GM04504 (cell line): Measurements from ENCODE around the gene TTC34.
A peak's percentile ranks its signal among the peaks of the same experiment; 100 is the strongest.
"Not testable (repeated sequence)": the region's sequence is repeated elsewhere in the genome, so short reads cannot be mapped to it uniquely, and the experiment has no call there.

Source experiments
- DNase-seq: peaks from one replicate; pipeline ENCODE4 v3.0.0-alpha.2; 2012; ENCODE audit warnings: low read depth

The TTC34 gene

DNA sequence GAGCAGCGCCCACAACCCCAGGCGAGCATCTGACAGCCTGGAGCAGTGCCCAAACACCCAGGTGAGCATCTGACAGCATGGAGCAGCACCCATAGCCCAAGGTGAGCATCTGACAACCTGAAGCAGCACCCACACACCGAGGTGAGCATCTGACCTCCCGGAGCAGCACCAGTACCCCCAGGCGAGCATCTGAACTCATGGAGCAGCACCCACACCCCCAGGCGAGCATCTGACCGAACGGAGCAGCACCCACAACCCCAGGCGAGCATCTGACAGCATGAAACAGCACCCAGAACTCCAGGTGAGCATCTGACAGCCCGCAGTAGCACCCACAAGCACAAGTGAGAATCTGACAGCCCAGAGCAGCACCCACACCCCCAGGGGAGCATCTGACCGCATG, 129.8 kb downstream of the TTC34 start:
- DNase-seq = not testable (repeated sequence)

DNA sequence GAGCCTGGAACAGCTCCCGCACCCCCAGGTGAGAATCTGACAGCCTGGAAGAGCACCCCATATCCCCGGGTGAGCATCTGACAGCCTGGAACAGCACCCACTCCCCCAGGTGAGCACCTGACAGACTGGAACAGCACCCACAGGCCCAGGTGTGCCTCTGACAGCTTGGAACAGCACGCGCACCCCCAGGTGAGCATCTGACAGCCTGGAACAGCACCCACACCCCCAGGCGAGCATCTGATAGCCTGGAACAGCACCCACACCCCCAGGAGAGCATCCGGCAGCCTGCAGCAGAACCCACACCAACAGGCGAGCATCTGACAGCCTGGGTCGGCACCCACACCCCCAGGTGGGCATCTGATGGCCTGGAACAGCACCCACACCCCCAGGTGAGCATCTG, 141.7 kb downstream of the TTC34 start:
- DNase-seq = not testable (repeated sequence)

DNA sequence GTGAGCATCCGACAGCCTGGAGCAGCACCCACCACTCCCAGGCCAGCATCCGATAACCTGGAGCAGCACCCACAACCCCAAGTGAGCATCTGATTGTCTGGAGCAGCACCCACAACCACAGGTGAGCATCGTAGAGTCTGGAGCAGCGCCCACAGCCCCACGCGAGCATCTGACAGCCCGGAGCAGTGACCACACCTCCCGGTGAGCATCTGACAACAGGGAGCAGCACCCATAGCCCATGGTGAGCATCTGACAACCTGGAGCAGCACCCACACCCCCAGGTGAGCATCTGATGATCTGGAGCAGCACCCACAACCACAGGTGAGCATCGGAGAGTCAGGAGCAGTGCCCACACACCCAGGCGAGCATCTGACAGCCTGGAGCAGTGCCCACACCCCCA, 143.6 kb downstream of the TTC34 start:
- not testable (repeated sequence) for DNase-seq

DNA sequence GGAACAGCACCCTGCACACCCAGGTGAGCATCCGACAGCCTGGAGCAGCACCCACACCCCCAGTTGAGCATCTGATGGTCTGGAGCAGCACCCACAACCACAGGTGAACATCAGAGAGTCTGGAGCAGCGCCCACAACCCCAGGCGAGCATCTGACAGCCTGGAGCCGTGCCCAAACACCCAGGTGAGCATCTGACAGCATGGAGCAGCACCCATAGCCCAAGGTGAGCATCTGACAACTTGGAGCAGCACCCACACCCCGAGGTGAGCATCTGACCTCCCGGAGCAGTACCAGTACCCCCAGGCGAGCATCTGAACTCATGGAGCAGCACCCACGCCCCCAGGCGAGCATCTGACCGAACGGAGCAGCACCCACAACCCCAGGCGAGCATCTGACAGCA, 144.4 kb downstream of the TTC34 start:
- DNase-seq = not testable (repeated sequence)

DNA sequence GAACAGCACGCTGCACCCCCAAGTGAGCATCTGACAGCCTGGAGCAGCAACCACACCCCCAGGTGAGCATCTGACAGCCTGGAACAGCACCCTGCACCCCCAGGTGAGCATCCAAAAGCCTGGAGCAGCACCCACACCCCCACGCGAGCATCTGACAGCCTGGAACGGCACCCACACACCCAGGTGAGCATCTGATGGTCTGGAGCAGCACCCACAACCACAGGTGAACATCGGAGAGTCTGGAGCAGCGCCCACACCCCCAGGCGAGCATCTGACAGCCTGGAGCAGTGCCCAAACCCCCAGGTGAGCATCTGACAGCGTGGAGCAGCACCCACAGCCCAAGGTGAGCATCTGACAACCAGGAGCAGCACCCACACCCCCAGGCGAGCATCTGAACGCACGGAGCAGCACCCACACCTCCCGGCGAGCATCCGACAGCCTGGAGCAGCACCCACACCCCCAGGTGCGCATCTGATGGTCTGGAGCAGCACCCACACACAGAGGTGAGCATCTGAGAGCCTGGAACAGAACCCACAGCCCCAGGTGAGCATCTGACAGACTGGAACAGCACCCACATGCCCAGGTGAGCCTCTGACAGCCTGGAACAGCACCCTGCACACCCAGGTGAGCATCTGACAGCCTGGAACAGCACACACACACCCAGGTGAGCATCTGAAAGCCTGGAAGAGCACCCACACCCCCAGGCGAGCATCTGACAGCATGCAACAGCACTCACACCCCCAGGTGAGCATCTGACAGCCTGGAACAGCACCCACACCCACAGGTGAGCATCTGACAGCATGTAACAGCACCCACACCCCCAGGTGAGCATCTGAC, 145.7 kb downstream of the TTC34 start:
- not testable (repeated sequence) for DNase-seq

DNA sequence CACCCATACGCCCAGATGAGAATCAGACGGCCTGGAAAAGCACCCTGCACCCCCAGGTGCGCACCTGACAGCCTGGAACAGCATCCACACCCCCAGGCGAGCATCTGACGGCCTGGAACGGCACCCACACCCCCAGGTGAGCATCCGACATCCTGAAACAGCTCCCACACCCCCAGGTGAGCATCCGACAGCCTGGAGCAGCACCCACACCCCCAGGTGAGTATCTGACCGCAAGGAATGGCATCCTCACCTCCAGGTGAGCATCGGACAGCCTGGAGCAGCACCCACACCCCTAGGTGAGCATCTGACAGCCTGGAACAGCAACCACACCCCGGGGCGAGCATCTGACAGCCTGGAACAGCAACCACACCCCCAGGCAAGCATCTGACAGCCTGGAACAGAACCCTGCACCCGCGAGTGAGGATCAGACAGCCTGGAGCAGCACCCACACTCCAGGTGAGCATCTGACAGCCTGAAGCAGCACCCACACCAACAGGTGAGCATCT, 147.0 kb downstream of the TTC34 start:
- DNase-seq = not testable (repeated sequence)

DNA sequence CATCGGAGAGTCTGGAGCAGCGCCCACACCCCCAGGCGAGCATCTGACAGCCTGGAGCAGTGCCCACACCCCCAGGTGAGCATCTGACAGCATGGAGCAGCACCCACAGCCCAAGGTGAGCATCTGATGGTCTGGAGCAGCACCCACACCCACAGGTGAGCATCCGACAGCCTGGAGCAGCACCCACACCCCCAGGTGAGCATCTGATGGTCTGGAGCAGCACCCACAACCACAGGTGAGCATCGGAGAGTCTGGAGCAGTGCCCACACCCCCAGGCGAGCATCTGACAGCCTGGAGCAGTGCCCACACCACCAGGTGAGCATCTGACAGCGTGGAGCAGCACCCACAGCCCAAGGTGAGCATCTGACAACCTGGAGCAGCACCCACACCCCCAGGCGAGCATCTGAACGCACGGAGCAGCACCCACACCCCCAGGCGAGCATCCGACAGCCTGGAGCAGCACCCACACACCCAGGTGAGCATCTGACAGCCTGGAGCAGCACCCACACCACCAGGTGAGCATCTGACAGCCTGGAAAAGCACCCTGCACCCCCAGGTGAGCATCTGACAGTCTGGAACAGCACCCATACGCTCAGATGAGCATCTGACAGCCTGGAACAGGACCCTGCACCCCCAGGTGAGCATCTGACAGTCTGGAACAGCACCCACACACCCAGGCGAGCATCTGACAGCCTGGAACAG, 147.6 kb downstream of the TTC34 start:
- DNase-seq = not testable (repeated sequence)

DNA sequence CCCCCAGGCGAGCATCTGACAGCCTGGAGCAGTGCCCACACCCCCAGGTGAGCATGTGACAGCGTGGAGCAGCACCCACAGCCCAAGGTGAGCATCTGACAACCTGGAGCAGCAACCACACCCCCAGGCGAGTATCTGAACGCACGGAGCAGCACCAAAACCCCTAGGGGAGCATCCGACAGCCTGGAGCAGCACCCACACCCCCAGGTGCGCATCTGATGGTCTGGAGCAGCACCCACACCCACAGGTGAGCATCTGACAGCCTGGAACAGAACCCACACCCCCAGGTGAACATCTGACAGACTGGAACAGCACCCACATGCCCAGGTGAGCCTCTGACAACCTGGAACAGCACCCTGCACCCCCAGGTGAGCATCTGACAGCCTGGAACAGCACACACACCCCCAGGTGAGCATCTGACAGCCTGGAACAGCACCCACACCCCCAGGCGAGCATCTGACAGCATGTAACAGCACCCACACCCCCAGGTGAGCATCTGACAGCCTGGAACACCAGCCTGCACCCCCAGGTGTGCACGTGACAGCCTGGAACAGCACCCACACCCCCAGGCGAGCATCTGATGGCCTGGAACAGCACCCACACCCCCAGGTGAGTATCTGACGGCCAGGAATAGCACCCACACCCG, 148.4 kb downstream of the TTC34 start:
- DNase-seq = not testable (repeated sequence)

DNA sequence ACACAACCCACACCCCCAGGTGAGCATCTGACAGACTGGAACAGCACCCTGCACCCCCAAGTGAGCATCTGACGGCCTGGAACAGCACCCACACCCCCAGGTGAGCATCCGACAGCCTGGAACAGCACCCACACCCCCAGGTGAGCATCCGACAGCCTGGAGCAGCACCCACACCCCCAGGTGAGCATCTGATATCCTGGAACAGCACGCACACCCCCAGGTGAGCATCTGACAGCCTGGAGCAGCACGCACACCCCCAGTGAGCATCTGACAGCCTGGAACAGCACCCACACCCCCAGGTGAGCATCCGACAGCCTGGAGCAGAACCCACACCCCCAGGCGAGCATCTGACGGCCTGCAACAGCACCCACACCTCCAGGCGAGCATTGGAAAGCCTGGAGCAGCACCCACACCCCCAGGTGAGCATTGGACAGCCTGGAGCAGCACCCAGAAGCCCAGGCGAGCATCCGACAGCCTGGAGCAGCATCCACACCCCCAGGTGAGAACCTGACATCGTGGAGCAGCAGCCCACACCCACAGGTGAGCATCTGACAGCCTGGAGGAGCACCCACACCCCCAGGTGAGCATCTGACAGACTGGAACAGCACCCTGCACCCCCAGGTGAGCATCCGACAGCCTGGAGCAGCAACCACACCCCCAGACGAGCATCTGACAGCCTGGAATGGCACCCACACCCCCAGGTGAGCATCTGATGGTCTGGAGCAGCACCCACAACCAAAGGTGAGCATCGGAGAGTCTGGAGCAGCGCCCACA, 149.2 kb downstream of the TTC34 start:
- DNase-seq = not testable (repeated sequence)

DNA sequence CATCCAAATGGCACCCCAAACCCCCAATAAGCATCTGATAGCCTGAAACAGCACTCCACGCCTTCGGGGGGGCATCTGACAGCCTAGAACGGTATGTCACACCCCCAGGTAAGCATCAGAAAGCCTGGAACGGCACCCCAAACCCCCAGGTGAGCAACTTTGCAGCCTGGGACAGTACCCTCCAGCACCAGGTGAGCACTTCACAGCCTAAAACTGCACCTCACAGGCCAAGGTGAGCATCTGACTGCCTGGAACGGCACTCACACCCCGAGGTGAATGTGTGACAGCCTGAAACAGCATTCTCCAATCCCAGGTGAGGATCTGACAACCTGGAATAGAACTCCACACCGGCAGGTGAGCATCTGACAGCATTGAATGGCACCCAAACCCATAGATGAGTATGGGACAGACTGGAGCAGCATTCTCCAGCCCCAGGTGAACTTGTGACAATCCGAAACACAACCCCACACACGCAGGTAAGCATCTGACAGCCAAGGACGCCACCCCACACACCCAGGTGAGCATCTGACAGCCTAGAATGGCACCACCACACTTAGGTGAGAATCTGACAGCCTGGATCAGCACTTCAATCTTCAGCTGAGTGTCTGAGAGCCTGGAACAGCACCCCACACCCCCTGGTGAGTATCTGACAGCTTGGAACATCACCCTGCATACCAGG, 150.4 kb downstream of the TTC34 start:
- DNase-seq = no peak

DNA sequence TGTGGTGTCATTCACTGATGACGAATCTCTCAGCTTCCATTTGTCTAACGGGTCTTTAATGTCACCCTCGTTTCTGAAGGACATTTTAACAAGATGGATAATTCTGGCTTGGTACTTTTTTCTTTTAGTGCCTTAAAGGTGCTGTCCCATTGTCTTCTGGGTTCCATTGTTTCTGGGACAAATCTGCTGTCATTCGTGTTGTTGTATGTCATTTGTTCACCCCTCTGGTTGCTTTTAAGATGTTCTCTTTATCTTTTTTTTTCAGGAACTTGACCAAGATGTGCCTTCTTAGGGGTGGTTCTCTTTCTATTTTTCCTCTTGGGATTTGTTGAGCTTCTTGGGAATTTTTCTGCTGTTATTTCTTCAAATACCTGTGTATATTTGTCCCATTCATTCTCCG, 154.7 kb downstream of the TTC34 start:
- DNase-seq = no peak

DNA sequence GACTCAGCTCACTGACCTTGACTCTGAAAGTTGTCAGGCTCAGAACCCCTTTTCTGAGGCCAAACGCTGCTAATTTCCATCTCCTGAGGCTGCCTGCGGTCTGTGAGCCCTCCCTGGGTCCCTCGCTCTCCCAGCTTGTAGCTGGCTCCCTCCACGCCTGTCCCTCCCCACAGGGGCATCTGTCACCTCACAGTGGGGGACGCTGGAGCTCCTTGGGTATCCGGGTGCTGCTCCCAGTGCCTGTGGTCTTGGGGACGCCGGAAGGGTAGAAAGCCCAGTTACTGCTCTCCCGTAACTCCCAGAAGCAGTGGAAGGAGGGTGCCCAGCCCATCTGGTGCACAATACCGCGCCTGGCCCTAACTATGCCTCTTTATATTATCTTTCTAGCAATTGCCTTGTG, 155.7 kb downstream of the TTC34 start:
- no peak for DNase-seq

DNA sequence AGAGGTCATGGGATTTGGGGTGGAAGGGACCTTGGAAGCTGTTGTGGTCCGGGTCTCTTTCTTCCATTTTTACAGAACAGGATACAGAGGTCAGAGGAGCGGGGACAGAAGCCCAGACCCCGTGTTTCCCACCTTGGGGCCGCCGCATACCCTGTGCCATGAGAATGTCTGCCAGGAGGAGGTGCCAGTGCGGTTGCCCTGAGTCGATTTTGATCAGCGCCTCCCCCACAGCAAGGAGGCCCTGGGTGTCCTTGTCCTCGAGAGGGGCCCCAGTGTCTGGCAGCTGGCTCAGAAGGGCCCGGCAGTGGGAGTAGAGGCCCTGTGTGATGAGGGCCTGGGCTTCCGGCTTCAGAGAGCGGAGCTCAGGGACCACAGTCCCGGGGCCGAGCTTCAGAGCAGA, 156.3 kb downstream of the TTC34 start:
- no peak for DNase-seq

DNA sequence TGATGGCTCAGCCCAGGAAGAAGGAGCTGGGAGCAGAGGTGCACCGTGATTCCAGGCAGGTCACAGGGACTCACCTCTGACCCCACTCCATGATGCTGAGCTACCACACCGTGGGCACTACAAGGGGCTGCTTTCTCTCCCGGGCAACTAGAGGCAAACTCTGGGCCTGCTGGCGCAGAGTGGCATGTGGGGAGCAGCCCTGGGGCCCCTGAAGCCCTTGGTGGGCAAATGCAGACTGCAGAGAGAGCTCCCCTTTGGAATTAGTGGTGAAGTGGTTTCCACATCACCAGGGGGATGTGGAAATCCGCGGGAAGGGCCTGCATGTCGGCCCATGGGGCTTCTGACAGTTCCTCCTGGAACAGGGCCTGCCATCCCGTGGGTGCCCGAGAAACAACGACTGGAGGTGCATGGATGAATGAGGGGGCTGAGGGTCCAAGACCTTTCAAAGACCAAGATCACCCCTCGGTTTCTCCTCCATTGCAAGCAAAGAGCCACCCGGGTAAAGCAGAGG, 156.8 kb downstream of the TTC34 start:
- DNase-seq = no peak

DNA sequence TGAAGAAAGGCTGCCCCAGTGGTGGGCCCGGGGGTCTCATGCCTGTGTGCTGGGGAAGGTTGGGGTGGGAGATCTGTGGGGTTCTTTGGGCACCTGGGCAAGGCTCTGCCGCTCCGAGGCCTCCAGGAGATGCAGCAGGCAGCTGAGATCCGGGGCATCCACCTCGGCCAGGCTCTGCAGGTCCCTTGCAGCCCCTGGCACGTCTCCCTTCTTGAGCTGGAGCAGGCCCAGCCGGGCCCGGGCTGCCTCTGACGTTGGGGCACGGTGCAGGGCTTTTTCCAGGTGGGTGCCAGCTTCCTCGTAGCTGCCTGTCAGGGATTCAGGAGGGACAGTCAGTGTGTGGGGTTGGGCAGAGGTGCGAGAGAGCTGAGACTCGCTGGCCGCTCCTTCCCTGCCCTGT, 157.3 kb downstream of the TTC34 start:
- no peak for DNase-seq

DNA sequence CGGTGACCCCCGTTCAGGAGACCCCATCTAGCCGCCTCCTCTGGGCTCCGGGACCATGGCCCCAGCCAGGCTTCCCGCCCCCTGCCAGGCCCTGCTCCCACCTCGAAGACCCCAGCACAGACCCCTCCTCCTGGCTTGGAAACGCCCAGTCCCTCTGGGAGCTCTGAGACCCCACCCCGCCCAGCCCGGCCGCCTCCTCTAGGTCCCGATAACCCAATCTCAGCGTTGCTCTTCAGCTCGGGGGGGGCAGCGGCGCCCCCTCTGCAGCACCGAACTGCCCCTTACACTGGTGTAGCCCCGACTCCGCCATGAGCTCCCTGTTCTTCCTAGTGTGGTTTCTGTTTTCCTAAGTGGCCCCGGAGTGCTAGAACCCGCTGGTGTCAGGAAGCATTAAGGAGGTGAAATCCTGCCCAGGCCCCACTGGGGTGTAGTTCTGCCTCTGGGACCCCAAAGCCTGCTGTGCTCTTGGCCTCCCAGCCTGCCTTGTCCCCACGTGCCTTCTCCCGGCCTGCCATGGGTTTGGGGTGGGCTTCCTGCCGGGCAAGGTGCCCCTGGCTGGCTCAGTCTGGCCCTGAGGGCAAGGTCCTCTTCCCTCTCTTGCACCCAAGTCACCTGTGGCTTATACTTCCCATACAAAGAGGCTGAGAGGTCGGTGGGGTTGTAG, 157.9 kb downstream of the TTC34 start:
- DNase-seq = no peak

DNA sequence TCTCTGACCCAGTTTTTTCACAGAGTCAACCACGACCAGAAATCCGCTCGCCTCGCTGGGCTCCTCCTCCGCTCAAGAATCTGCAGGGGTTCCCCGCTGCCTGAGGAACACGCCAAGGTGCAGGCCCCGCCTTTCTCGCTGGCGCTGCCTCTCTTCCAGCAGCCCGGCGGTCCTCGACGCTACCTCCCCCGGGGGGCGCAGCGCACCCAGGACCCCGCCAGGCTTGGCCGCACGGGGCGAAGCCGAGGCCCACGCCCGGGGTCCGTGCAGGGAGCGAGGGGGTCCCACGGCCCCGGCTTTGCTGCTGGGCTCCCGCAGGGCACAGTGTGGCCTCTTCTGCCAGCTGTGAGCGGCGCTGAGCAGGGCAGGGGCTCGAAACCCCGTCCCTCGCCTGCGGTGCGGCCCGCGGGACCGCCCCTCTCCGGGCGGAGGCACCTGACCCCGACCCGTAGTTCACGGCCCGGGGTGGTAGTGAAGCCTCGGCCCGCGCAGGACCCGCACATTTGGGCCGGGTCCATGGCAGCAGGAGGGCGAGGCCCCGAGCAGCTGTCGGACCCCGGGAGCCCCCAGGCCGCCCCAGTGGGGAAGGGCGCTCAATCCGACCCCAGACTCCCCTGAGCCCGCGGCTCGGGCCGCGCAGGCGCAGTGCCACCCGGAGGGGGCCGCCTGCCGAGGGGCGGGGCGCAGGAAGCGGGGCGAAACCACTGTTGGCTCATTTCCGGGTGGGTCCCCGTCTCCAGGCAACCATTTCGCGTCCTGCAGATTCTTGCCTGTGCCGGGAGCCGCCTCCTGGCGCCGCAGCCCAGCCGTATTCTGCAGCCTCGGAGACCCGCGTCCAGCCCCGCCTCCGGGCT, 158.7 kb downstream of the TTC34 start:
- peak; percentile 69 for DNase-seq

DNA sequence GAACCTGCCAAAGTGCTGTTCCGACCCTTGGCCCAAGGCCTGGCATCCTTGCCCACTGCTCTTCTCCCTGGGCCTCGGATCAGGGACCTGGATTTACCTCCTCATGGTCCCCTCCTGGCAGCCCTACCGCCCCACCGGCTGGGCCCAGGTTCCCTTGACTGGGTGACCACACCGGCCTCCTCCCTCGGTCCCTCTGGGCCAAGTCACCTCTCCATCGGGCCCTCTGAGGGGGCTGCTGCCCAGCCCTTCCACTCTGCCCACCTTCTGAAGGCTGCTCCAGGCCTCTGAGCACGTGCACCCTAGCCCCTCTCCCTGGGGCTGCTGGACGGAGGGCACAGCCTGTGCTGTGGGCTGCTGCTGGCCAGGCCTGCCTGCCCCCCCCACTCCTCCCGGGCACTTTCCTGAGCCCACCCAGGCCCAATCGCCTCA, 159.3 kb downstream of the TTC34 start:
- no peak for DNase-seq

DNA sequence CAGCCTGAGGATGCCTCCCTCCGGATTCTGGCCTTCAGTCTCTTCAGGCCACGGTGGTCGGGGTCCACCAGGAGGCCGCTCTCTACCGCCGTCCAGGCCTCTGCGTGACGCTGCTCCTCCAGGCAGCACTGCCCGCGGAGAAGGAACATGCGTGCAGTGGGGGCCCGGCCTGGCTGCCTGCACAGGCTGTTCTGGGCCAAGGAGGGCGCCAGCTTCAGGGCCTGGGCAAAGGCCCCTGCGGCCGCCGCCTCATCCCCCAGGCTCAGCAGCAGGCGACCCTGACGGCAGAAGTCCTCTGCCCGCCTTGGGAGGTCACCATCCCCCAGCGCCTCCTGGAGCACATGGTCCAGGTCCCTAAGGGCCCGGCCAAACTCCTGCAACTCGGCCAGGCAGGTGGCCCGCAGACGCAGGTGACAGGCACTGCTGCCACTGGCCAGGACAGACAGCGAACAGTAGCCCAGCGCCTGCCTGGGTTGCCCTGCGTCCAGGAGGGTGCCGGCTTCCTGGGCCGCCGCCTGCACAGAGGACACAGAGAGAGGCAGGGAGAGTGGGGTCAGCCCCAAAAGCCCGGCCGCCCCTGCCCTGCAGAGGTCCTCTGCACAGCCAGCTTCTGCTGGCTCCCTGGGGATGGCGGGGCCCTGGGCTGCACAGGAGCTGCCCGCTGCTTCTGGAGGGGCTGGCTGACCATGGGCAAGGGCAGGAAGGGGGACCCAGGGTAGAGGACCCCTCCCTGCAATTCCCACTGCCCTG, 159.9 kb downstream of the TTC34 start:
- no peak for DNase-seq
